Activated CD4-positive, alpha-beta T cell treated with anti-CD3 and anti-CD28 coated beads for 4 hours (primary cell): Measurements from ENCODE around the gene PALD1.
A peak's percentile ranks its signal among the peaks of the same experiment; 100 is the strongest.

ENCODE experiments used
- DNase-seq, 2 donors: peaks; one replicate each; pipeline ENCODE4 v3.0.0-alpha.2; 2020

The PALD1 gene

DNA sequence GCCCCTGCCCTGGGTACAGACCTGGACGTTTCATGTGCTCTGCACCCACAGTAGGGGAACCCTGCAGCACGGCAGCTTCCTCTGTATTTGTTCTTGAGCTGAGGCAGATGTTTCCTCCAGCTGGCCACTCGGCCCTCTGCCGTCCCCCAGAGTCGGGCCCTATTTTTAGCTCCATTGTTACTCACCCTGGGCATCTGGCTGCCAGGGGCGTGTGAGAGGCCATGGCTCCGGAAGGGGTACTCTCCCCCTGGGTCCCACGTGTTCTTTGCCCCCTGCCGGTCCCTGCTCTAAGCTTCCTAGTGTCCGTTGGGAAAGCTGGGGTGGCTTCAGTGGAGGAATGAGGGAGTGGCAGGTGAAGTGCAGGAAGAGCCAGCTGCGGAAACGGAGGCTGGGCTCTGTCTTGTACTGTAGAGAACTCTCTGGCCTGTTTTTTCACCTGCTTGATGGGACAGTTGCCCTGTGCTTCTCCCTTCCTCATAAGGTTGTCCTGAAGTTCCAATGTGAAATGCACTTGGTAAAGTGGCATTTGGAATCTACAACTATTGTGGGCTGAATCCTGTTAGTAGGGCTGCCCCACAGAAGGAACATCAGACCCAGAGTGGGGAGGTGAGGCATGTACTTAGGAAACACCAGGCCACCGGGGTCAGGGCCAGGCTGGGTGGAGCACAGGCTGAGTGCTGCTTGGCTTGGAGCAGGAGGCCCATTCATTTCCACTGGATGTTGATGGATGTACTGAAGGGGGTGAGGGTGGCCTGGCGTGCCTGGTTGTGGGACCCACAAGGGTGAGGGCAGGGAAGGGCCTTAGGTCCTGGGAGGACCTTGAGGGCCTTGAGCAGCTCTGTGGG is 30.6 kb downstream of the PALD1 start:
- DNase-seq, result no peak

DNA sequence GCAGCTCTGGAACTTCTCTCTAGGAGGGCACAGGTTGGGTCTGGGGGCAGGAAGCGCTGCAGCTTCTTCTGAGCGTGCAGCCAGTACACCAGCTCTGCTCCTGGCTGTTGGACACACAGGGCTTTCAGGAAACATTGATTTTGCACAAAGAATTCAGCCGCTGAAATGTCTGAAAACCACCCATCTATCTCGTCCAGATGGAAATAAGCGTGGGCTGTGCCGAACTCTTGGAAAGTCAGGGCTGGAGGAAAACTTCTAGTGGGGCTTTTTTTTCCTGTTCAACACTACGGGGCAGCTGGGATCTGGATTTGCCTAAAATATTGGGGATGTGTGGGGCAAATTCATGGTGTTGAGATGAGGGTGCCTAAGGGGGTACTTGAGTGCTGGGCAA is 31.2 kb downstream of the PALD1 start:
- DNase-seq, result no peak

DNA sequence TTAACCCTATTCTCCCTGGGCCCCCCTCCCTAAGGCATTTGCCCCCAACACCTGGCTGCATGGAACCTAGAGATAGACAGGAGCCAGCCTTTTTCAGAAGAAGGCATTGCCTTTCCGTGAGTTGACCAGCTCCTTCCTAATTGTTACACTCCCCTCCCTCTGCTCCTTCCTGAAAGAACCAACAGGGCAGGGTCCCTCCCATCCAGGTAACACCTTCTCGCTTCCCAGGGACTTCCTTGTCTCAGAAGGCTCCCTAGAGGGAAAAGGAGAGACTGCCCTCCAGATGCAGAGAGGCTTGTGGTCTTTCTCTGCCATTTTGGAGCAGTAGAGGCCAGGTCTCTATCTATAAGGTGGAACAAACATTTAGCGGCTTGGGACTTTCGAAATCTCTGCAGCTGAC is 31.9 kb downstream of the PALD1 start:
- DNase-seq, result no peak

DNA sequence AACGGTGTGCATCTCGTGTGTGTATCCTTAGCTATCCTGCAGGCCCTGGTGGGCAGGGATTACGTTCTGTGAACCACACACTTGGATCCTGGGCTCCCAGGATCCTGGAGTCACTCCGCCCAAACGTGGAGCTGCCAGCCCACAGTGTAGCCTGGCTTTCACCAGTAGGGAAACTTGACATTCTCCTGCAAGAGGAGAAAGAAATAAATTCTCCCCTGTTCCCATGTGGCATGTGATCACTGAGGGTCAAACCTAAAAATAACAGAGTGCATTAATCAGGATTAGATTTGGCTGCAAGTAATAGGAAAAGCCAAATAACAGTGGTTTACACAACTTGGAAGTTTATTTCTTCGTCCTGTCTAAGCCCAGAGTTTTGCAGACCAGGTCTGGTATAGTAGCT is 32.3 kb downstream of the PALD1 start:
- no peak for DNase-seq

DNA sequence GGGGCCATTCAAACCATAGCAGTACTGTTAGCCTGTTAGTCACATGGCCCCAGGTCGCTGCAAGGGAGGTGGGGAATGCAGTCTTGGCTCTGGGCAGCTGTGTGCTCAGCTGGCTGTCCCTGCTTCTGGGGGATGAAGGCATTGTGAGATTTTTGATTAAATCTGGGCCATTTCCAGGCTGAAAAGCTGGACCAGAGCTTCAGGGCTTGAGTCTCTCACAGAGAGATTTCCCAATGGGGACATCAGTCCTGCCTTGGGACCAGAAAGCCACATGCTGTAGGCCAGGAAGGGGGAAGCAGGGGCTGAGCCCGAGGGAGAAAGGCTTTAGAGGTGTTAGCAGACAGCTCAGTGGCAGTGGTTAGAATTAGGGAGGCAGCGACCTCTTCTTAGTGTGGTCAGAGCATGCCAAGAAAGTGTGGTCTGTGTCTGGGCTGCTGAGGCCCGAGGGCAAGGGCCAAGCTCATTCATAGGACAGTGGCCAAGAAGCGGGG is 33.6 kb downstream of the PALD1 start:
- no peak for DNase-seq

DNA sequence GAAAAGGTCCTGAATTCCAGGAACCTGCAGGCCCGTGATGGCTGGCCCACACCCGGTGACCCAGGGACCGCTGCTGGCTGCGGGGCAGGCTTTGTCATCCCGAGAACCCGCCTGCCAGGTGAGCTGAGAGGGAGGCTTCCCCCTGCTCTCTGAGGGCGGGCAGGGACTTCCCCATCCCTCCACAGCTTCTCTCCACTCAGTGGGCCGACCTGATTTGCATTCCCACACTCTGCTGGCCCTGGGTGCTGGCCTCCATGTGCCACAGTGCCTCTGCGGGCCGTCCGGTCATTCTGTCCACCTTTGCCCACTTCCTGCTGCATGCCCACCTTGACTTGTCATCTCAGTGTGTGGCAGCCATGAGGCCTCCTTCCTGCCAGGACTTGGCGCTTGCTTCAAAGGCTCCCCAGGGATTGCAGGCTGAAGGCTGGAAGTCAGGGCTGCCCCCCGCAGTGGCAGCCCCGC is 35.3 kb downstream of the PALD1 start:
- peak; percentile 9 to 26 for DNase-seq

DNA sequence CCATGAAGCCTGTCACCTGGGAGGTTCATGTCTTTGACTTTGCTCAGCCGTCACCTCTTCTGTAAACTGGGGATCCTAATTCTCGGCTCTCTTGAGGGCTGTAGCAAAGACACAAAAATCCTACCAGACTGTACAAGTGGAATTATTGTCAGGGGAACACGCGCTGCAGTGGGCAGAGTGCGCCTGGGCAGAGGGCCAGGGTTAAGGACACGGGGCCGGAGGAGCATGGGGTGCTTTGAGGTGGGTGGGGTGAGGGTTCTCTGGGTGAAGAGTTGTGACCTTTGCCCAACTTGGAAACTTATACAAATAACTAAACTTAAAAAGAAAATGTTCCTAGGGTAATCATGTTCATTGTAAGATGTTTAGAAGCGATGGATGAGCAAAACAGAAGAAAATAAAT is 36.0 kb downstream of the PALD1 start:
- no peak for DNase-seq

DNA sequence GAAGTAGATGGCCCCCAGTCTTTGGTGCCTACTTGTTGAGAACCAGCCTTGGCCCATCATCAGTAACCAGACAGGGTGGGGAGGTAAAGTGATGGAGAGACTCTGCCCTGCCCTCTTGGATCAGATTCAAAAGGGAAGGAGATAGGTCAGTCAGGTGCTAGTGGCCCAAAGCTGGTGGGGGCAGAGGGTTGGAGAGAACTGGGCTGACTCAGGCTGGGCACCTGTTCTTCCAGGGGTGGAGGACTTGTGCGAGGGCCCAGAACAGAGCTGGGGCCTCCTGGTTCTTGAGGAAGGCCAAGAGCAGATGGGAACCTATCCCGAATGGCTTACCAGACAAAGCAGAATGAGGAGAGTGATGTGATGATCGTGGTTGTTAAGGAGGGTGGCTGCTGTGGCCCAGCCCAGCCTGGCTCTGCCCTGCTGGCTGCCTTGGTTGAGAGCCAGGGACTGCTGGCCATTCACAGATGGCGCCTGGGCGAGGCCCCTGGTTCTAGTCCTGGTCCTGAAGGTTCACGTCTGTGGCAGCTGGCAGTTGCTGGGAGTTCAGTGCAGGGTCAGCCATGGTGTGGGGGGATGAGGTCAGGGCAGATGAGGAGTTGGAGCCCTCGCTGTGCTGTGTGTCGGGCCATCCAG is 36.6 kb downstream of the PALD1 start:
- DNase-seq, result no peak

DNA sequence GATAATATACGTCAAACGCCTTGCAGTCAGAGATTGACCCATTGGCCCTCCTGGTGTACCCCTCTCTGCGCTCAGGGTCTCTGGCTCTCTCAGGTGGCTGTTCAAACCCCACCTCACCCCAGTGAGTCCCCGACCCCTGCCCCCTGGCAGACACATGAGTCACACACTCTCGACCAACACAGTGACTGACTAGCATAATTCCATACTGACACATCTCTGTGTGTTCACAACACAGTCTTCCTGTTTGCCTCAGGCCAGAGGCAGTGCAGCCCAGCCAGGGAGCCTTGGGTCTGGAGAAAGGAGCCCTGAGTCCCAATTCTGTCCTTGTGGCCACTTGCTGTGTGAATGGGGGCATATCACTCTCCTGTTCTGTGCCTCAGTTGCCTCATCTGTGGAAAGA is 40.1 kb downstream of the PALD1 start:
- no peak for DNase-seq

DNA sequence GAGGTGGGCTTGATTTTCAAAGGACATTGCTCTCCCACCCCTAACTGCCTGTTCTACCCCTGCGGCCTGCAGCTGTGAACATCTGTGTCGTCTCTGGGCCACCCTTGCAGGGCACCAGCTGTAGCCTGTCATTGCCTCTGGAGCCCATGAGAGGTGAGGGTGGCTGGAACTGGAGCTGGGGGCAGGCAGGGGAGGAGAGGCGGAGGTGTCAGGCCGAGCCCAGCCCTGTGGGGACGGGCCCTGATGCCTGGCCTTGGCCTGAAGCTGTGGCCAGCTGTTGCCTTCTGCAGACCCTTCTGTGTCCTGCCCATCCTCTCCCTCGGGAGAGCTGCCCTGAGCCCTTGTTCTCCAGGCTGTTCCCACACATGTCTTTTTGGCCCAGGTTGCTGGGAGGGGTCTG is 44.5 kb downstream of the PALD1 start:
- DNase-seq, result no peak

DNA sequence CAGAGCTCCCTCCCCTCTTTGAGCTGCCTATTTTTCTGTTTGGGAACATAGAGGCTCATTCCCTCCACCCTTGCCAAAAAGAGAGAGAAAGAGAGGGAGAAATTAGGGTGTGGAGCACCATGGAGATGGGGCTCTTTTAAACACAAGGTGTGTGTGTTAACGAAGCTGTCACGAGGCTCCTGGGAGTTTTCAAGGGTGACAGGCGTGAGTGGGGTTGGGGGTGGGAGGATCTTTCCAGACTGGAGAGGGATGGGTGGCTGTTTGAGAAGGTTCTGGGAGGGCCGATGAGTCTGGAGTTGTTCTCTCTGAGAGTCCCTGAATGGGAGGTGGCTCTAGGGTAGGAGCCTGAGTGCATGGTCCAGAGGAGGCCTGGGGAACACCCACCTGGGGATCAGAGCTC is 45.0 kb downstream of the PALD1 start:
- no peak for DNase-seq

DNA sequence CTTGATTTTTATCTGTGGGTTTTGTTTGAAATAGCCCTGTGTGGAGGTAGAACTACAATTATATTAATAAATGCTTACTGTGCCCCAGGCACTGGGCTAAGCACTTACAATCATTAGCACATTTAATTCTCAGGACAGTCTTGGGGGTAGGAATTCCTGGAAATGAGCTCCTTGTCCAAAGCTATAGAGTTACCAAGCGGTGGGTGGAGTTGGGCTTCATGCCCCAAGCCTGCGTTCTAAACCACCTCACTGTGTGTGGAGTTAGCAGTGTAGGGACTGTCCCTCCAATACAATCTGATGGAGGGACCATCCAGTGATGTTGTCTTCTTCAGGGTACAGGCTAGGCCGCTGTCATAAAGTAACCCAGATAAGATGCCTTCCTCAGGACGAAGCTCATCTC is 49.7 kb downstream of the PALD1 start:
- DNase-seq, result no peak

DNA sequence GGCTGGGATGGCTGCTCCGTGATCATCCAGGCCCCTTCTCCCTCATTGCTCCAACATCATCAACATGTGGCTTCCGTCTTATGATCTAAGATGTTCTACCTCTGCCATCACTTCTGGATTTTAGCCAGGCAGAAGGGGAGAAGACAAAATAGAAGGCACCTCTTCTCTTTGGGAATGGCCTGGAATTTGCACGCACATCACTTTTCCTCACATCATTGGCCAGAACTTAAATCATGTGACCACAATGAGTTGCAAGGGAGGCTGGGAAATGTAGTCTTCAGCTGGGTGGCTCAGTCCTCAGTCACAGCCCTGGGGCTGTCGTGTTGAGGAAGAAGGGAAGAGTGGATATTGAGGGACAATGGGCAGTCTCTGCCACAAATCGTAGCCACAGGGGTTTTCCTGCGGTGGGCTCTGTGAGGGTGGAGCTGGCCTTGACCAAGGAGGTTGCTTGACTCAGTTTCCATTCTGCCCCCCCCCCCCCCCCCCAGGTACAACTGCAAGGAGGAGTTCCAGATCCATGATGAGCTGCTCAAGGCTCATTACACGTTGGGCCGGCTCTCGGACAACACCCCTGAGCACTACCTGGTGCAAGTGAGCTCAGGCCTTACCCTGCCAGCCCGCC is 50.3 kb downstream of the PALD1 start:
- DNase-seq, result no peak

DNA sequence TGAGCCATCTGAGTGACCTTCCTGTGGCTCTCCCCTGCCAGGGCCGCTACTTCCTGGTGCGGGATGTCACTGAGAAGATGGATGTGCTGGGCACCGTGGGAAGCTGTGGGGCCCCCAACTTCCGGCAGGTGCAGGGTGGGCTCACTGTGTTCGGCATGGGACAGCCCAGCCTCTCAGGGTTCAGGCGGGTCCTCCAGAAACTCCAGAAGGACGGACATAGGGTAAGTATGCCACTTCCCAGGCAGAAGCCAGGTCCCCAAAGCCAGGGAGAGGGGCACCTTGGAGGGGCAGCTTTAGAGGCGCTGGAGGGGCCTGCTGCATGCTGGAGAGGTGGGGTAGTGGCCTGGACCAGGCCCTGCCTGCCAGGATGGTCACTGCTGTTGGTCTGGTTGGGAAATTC is 51.3 kb downstream of the PALD1 start:
- DNase-seq, result no peak

DNA sequence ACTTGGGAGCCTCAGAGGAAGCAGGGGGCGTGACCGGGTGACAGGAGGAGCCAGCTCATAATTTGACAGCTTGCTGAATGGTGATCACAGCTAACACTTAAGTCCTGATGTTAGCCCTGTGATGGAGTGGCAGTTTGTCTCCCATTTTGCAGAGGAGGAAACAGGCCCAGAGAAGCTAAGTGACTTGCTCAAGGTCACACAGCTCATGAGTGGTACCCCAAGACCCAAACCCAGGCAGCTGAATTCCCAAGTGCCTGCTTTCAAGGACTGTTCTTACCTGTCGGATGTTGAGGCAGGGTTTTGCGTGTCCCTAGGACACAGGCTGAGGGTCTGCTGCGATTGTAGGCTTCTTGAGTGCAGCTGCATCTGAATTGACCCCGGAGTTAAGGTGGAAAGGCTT is 51.7 kb downstream of the PALD1 start:
- no peak for DNase-seq

DNA sequence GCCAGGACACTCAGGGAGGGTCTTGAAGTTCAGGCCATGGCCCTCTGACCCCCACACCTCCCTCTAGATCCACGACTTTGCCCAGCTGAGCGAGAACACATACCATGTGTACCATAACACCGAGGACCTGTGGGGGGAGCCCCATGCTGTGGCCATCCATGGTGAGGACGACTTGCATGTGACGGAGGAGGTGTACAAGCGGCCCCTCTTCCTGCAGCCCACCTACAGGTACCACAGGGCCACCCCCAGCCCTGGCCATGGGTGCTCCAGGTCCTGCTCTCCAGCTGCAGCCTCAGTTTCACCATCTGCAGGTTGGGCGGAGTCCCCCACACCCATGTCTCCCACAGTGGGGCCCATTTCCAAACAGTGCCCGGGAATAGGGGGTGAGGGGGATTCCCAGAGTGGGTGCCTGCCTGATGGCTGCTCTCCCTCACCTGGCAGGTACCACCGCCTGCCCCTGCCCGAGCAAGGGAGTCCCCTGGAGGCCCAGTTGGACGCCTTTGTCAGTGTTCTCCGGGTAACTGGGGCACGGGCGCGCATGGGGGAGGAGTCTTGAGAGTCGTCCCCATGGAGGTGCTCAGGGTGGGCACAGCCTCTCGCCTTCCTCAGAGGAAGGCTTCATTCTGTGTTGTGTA is 54.1 kb downstream of the PALD1 start:
- DNase-seq, result no peak

DNA sequence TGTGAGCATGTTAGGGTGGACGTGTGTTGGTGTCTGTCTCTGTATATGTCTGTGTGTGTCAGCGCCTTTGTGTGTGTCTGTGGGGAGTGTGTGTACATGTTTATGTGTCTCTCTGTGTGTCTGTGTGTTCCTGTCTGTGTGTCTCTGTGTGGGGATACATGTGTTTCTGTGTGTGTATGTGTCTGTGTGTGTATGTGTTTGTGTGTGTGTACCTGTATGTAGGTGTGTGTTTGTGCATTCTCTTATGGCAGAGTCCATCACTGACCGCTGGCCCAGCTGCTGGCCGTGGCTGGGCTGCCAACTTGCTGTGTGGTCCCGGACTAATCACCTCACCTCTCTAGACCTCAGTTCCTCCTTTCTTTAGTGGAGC is 54.6 kb downstream of the PALD1 start:
- no peak for DNase-seq

DNA sequence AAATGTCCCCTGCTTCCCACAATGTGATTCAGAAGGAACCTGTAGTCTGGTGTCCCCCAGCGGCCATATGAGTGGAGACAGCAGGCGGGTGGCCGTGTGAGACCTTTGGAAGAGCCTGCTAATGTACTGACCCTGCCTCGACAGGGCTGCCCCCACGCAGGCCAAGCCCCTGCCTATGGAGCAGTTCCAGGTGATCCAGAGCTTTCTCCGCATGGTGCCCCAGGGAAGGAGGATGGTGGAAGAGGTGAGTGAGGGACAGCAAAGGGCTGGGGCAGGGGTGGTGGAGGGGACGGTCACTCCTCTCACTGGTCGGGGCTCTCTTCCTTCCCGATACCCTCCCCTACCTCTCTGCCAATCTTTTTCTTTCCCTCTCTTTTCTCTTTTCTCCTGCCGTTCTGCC is 55.7 kb downstream of the PALD1 start:
- no peak for DNase-seq

DNA sequence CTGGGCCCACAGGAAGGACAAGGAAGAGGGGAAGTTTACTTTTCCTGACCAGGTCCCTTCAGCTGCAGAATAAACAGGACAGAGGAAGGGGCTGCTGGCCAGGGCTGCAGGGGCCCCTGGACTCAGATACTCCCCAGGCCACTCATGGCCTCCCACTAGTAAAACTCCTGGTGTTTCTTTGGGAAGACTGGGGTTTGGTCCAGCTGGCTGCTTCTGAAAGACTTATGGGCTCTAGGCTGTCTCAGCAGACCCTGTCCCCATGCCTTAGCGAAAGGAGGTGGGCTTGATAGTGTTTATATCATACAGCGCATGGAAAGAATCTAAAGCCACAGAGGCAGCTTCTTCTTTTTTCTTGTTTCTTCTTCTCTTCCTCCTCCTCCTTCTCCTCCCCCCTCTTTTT is 56.4 kb downstream of the PALD1 start:
- no peak for DNase-seq

DNA sequence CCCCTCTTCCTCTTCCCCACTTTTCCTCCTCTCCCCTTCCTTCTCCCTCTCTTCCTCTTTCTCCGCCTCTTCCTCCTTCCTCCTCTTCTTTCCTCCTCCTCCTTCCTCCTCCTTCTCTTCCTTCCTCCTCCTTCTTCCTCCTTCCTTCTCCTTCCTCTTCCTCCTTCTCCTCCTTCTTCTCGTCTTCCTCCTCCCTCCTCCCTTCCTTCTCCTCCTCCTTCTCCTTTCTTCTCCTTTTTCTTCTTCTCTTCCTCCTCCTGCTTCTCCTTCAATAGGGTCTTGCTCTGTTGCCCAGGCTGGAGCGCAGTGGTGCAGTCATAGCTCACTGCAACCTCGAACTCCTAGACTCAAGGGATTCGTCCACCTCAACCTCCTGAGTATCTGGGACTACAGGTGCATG is 56.9 kb downstream of the PALD1 start:
- DNase-seq, result no peak

DNA sequence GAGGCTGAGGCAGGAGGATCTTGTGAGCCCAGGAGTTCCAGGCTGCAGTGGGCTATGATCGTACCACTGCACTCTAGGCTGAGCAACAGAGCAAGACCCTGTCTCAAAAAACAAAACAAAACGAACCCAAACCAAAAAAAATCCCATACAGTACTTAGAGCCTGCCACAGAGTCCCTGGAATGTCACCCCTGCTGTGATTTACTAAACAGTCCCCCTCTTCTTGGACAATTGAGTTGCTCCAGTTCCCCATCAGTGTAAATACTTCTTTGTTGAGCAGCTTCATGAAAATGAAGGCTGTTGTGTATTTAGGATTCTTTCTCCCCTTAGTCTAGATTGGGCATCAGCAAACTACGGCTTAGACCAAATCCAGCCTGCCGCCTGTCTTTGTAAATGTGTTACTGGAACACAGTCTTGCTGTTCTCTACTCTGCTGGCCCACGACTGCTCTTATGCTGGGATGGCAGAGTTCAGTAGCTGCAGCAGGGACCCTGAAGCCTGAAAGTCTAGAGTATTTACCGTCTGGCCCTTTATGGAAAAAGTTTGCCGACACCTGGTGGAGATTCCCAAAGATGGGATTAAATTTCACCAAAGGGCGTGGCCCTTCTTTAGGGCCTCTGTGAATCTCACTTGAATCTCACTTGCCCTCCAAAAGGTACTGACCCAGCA is 57.8 kb downstream of the PALD1 start:
- DNase-seq, result no peak

DNA sequence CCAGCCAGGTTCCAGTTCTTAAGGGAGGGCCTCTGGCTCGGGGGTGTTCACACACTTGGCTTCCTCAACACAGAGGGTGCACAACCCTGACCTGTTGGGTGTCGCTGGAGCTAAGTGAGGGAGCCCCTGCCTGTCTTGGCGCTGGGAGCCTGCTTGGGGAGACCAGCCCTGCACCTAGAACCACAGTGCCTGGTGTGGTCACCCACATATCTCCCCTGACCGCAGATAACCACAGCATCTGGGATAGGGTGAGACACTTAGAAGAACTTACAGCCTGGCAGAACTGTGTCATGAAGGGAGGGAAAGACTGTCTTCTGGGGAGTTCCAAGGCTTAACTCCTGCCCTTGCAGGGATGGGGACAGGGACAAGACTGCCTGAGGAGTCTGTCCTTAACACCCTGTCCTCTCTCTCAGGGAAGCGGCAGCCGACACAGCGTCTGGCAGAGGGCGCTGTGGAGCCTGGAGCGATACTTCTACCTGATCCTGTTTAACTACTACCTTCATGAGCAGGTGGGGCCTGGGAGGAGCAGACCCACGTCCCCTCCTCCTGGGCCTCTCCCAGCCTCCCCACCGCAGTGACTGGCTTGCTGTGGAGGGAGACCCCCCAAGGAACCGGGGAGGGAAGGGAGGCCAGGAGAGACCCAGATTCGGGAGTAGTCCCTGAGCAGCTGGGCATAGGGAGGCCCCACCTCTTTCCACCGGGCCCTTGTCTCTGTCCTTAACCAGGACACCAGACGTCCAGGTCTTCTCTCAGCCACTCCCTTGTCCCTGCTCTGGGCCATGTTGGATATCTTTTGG is 59.0 kb downstream of the PALD1 start:
- DNase-seq, result peak in 1 of 2 donors; percentile 16
